ENCODE results near the gene NUDCD2. TPM values are rescaled to one million over a fixed set of nuclear protein-coding genes. Genes with fewer than 3 reads are reported as not detected.

Gene NUDCD2
- total and polyA plus RNA-seq, 7 donors: 3.8 to 26.3 (median 14.8) TPM

DNA sequence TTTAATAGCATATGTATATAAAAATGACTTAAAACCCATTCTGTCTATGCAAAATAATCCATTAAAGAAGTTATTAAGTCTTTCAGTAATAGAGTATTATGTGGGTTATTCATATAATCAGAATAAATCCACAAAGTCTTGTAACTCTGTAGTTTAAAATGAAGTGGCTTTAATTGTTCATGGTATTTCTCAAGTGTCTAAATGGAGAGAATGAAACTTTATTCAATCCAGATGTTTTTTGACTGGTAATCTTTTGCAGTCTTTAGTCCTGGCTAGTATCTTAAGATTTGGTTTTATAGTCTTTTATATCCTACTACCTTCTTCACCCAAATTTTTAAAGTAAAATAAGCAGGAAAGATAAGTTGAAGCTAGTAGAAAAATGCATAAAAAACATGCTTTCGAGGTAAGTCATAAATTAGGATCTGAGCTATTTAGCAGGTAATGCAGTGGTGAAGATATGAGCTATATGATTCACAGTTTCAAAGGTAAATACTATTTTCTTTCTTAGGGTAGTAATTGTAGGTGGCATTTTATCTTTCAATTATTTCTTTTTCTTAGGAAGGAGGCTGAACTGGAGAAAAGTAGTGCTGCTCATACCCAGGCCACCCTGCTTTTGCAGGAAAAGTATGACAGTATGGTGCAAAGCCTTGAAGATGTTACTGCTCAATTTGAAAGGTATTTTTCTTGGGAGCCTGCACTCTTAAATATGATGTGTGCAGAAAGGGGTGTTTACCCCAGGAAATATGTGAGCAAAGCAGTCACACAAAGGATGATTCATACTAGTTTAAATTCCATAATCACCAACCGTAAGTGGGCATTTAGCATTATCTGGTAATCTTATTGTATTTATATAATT lies 18.5 kb upstream of the NUDCD2 start:
- ATAC-seq (no peak), DNase-seq (no peak)
- Histone ChIP-seq H3K9me3 (no peaks in the 10 kb centered on the region), H3K27ac (no peak overlapping the region), H3K4me3 (no peak overlapping the region), H3K27me3 (ENCODE audit: insufficient read depth in 3 of 3, low read length in 2 of 3) (no peaks in the 10 kb centered on the region), H3K4me1 (no peaks in the 10 kb centered on the region), H3K36me3 (ENCODE audit: insufficient read depth in 1 of 2, low read depth in 1 of 2) (peaks cover 0 to 2% of the 10 kb centered on the region in 2 donors)
- WGBS, 3 donors: 89 to 95% (median 94%) methylated on average over 2 of the region's 2 CpGs
- TF ChIP-seq, protein P1, sequence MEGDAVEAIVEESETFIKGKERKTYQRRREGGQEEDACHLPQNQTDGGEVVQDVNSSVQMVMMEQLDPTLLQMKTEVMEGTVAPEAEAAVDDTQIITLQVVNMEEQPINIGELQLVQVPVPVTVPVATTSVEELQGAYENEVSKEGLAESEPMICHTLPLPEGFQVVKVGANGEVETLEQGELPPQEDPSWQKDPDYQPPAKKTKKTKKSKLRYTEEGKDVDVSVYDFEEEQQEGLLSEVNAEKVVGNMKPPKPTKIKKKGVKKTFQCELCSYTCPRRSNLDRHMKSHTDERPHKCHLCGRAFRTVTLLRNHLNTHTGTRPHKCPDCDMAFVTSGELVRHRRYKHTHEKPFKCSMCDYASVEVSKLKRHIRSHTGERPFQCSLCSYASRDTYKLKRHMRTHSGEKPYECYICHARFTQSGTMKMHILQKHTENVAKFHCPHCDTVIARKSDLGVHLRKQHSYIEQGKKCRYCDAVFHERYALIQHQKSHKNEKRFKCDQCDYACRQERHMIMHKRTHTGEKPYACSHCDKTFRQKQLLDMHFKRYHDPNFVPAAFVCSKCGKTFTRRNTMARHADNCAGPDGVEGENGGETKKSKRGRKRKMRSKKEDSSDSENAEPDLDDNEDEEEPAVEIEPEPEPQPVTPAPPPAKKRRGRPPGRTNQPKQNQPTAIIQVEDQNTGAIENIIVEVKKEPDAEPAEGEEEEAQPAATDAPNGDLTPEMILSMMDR (IDR thresholded peaks at IDR 0.05): no peak
- intact Hi-C loops (cut with DNase I): no loop called here

- H3K27ac ChIP-seq: no peak overlapping the region
- peaks cover 0 to 2% of the 10 kb centered on the region in 2 donors for H3K36me3 ChIP-seq (ENCODE audit: insufficient read depth in 1 of 2, low read depth in 1 of 2)
- H3K27me3 ChIP-seq (ENCODE audit: insufficient read depth in 3 of 3, low read length in 2 of 3): no peaks in the 10 kb centered on the region
- TF ChIP-seq, protein P1 (IDR thresholded peaks at IDR 0.05): no peak
- intact Hi-C loops (cut with DNase I): no loop called here
- DNase-seq: no peak
- H3K9me3 ChIP-seq: no peaks in the 10 kb centered on the region
- 93 to 98% (median 95%) methylated on average over 2 of the region's 2 CpGs for WGBS, 3 donors
- H3K4me3 ChIP-seq: no peak overlapping the region
- no peaks in the 10 kb centered on the region for H3K4me1 ChIP-seq
- ATAC-seq: no peak
These were observed 15.5 kb upstream of the NUDCD2 start for GRCh38 chr5:163475411-163475810.

GRCh38 chr5:163473635-163474243 lies 13.8 kb upstream of the NUDCD2 start:
- Histone ChIP-seq H3K9me3 (no peaks in the 10 kb centered on the region), H3K27ac (no peak overlapping the region), H3K27me3 (ENCODE audit: insufficient read depth in 3 of 3, low read length in 2 of 3) (no peaks in the 10 kb centered on the region), H3K4me1 (no peaks in the 10 kb centered on the region), H3K4me3 (no peak overlapping the region), H3K36me3 (ENCODE audit: insufficient read depth in 1 of 2, low read depth in 1 of 2) (peaks cover 0 to 2% of the 10 kb centered on the region in 2 donors)
- ATAC-seq: no peak
- intact Hi-C loops (cut with DNase I): no loop called here
- TF ChIP-seq, protein P1 (IDR thresholded peaks at IDR 0.05): peak; percentile 27
- no peak for DNase-seq
- 92 to 97% (median 97%) methylated on average over 3 of the region's 3 CpGs for WGBS, 3 donors

GRCh38 chr5:163467682-163468081 lies 7.8 kb upstream of the NUDCD2 start:
- Histone ChIP-seq H3K27ac (no peak overlapping the region), H3K27me3 (ENCODE audit: insufficient read depth in 3 of 3, low read length in 2 of 3) (no peaks in the 10 kb centered on the region), H3K4me3 (no peak overlapping the region), H3K4me1 (no peaks in the 10 kb centered on the region), H3K9me3 (no peaks in the 10 kb centered on the region), H3K36me3 (ENCODE audit: insufficient read depth in 1 of 2, low read depth in 1 of 2) (no peaks in the 10 kb centered on the region)
- ATAC-seq (no peak), DNase-seq (no peak)
- 93 to 98% (median 93%) methylated on average over 4 of the region's 4 CpGs for WGBS, 3 donors
- TF ChIP-seq, protein P1 (IDR thresholded peaks at IDR 0.05): no peak
- intact Hi-C loops (cut with DNase I): no loop called here

Data from psoas muscle (tissue), 8 donors.